Stimulated activated CD4-positive, alpha-beta T cell treated with anti-CD3 and anti-CD28 coated beads, Interleukin-1b, Interleukin-23, amount 100 ng/mL, for 4 hours (primary cell): ENCODE data around the gene HEMGN.

Source experiments
- DNase-seq, 2 donors: peaks; one replicate each; pipeline ENCODE4 v3.0.0-alpha.2; 2020; ENCODE audit warnings: low read depth in 2 of 2

The HEMGN gene

DNA sequence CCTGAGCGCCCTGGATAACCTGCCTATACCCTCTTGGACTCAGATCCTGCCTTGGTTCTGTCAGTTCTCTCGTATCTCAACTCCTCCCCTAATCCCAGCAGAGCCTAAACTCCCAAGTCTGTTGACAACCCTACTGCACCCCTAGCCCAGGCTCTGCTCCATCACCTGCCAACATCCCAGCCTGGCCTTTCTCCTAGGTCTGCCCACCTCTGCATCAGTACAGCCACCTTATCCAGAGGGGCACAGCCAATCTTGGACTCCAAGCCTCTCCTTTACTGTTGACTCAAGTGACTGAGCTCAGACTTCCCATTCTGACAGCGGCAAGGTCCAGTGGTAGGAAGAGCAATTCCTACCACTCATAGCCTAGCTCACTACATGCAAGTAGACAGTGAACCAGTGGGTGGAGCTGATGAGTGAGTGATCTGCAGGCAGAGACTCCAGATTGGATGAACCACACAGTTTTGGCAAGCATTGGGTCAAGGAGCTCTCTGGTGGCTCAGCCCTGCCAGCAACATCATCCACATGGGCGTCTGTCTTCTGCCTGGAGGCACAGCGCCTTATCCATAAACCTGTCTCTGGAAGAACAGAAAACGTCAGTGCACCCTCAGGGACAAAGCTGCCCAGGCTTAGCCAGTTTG, 42.2 kb downstream of the HEMGN start:
- no peak for DNase-seq

DNA sequence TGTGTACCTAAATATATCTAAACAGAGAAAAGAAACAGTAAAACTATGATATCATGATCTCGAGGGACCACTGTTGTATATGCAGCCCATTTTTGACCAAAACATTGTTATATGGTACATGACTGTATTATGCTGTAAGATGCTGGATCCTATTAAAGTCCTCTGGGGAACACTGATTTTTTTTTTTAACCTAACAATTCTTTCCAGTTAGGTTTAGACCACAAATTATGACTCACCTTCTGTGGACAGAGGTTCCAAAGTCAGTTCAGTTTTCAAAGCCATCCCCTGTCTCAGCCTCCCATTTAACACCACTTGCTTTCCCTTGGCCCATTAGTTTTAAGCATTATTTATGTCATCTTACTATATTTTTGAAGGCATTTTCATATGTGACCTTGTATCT, 42.8 kb downstream of the HEMGN start:
- no peak for DNase-seq

DNA sequence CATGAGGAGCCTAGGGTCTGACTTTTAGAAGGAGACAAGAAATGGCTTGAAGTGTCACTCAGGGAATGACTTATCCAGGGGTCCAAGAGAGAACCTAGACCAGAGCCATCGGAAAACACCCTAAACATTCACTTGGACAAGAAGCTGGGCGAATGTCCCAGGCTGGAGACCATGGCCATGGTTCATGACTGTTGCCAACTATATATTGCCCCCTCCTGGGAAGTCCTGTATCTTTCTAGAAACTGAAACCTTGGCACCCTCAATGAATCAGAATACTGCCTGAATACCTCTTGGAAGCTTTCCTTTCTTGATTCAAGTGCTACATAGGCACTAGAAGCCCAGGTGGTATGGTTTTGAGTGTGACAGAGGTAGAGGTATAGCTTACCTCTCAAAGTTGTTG, 45.6 kb downstream of the HEMGN start:
- no peak for DNase-seq

DNA sequence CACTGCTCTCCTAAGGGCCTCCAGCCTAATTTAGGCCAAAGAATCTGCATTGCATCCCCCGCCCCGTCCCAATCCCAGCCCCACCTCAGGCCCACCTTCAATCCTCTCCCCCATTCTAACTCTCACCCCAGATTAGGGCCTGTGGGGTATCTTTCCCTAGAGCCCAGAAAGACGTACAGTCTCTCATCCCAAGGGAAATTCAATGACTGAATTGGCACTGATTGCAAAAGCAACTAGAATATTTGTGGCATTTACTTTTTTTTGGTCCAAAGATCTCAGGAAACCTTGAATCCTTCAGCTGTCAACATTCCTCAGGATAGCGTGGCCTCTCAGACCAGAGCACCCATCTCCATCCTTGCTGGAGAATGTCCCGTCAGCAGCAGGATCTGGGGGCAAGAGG, 46.2 kb downstream of the HEMGN start:
- no peak for DNase-seq

DNA sequence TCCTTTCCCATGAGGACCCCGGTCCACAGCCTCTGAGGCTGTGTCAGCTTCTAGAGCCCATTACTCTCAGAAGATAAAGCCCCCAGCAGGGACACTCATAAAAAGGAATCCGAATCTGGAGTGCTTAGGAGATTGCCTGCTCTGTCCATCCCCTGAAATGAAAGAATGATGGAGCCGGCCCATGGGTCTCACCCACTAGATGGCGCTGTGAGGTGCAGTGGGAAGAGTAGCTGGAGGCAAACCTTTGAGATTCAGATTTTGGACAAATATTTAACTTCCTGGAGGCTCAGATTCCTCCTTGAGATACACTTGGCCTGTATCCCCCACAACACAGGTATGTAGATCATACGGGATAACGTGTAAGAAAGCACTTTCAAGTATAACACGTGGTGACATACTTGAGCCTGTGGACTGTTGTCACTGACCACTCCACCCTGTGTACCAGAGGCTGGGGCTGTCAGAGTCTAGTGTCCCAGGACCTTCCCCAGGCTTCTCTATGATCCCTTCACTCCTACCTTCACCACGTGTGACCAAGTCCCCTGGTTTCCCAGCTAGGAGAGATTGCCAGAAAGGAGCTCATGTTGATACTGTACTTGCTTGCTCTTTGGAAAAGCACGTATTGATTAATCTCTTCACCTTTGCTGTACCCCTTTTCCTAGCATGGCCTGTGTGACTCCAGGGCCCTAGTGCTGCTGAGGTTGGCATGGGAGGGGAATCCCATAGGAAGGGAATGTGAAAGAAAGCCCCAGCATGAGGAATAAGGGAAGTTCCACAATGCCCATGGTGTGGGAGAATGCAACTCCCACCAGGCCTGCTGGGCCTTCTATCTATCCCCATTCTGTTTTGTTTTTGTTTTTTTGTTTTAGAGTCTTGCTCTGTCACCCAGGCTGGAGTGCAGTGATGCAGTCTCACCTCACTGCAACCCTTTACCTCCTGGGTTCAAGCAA, 47.8 kb downstream of the HEMGN start:
- DNase-seq = peak; percentile 49 to 67

DNA sequence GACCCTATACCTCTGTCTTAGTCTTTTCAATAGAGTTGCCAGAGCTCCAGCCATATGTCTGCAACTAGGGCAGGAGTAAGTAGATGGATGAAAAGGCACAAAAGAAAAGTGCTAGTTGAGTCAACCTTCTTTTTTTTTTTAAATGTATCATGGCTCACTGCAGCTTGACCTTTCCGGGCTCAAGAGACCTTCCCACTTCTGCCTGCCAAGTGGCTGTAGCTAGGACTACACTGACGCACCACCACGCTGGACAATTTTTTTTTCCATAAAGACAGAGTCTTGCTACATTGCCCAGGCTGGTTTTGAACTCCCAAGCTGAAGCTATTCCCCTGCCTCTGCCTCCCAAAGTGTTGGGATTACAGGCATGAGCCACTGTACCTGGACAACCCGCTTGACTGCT, 57.6 kb downstream of the HEMGN start:
- DNase-seq = no peak
